B cell (primary cell): Measurements from ENCODE around the gene C19orf53. TPM values are rescaled to one million over a fixed set of nuclear protein-coding genes. Genes with fewer than 3 reads are reported as not detected.

Experiments
- ATAC-seq: fragments of 200-7000 bp; cut with Tn5 transposase; one replicate; pipeline ENCODE4 v1.10.0; 2021; ENCODE audit warnings: low read depth, mild to moderate bottlenecking, moderate number of reproducible peaks, moderate library complexity
- CTCF ChIA-PET: fragments of 350-600 bp; sonication (Branson Sonifier 250); formaldehyde crosslinking; loops from one replicate; lab custom pipeline; 2021; ENCODE audit warnings: antibody characterized with exemption, inconsistent platforms; lab: Charles Lee
- POLR2A ChIA-PET: fragments of 350-600 bp; sonication (Branson Sonifier 250); formaldehyde crosslinking; loops from one replicate; lab custom pipeline; 2021; ENCODE audit warnings: antibody characterized with exemption; lab: Charles Lee
- DNase-seq: peaks from one replicate; pipeline ENCODE4 v3.0.0; 2013
- H2AFZ ChIP-seq: 2 replicates; pipeline ENCODE4 v1.6.1; 2012; ENCODE audit warnings: mild to moderate bottlenecking, low read depth, low read length; ENCODE audit not compliant: insufficient read depth, poor library complexity, severe bottlenecking
- H3K27ac ChIP-seq, 2 donors: 1 replicate in 1 of 2; 2 replicates in 1 of 2; pipeline ENCODE4 v1.5.1; 2012 to 2013; ENCODE audit warnings: low read length in 2 of 2, mild to moderate bottlenecking in 2 of 2, moderate library complexity in 1 of 2
- H3K27me3 ChIP-seq, 4 experiments: fragments of 200-600 bp in 1 of 4; sonication (generic) in 1 of 4; replicated peaks in 1 of 4; 1 replicate in 2 of 4; 2 replicates in 2 of 4; pipeline versions ENCODE4 v1.6.1 to v1.7.0; 2013 to 2016; ENCODE audit warnings: low read length in 3 of 4, mild to moderate bottlenecking in 2 of 4, mixed read lengths in 1 of 4, moderate library complexity in 1 of 4; ENCODE audit not compliant: insufficient read depth in 4 of 4, control insufficient read depth in 3 of 4; ENCODE audit errors: control extremely low read depth in 1 of 4
- H3K36me3 ChIP-seq, 2 experiments: replicated peaks in 1 of 2; 1 replicate in 1 of 2; 2 replicates in 1 of 2; pipeline versions ENCODE4 v1.6.1 to v1.7.1; 2013; ENCODE audit warnings: low read length in 1 of 2; ENCODE audit not compliant: insufficient read depth in 2 of 2, control insufficient read depth in 1 of 2; ENCODE audit errors: control extremely low read depth in 1 of 2, extremely low read depth in 1 of 2
- H3K4me1 ChIP-seq, 2 donors: fragments of 200-600 bp in 1 of 2; sonication (generic) in 1 of 2; 1 replicate in 1 of 2; 2 replicates in 1 of 2; pipeline versions ENCODE4 v1.5.1 to v1.6.1; 2013 to 2017; ENCODE audit warnings: low read length in 2 of 2; ENCODE audit not compliant: control insufficient read depth in 2 of 2, insufficient read depth in 2 of 2
- H3K4me2 ChIP-seq: replicated peaks from 2 replicates; pipeline ENCODE3; 2012; ENCODE audit warnings: mild to moderate bottlenecking, low read depth, low read length; ENCODE audit not compliant: poor library complexity, severe bottlenecking
- H3K4me3 ChIP-seq, 5 experiments: fragments of 200-600 bp in 1 of 5; sonication (generic) in 1 of 5; 1 replicate in 3 of 5; 2 replicates in 2 of 5; pipeline versions ENCODE4 v1.5.1 to v1.7.0; 2011 to 2016; ENCODE audit warnings: low read length in 4 of 5, mild to moderate bottlenecking in 4 of 5, low read depth in 2 of 5, control low read depth in 1 of 5, moderate library complexity in 1 of 5; ENCODE audit not compliant: insufficient read depth in 1 of 5; ENCODE audit errors: control extremely low read depth in 1 of 5, extremely low read depth in 1 of 5
- H3K79me2 ChIP-seq: fragments of 200-600 bp; sonication (generic); one replicate; pipeline ENCODE4 v1.6.0; 2016; ENCODE audit warnings: low read length; ENCODE audit not compliant: control insufficient read depth, insufficient read depth
- H3K9ac ChIP-seq: fragments of 200-600 bp; sonication (generic); 2 replicates; pipeline ENCODE4 v1.6.1; 2017; ENCODE audit warnings: mild to moderate bottlenecking, low read length, moderate library complexity
- H3K9me3 ChIP-seq, 3 donors: one replicate each; pipeline versions ENCODE4 v1.6.1 to v1.7.1; 2013; ENCODE audit warnings: low read length in 2 of 3; ENCODE audit not compliant: control insufficient read depth in 2 of 3, insufficient read depth in 1 of 3; ENCODE audit errors: control extremely low read depth in 1 of 3
- H4K20me1 ChIP-seq: 2 replicates; pipeline ENCODE4 v1.6.0; 2012; ENCODE audit warnings: mild to moderate bottlenecking, low read length; ENCODE audit not compliant: insufficient read depth, control insufficient read depth, poor library complexity, severe bottlenecking
- H3K27ac Mint-ChIP-seq: one replicate; pipeline ENCODE4 v1.8.0; 2021; ENCODE audit warnings: mixed read lengths
- H3K27me3 Mint-ChIP-seq: one replicate; pipeline ENCODE4 v1.8.0; 2021; ENCODE audit warnings: mixed read lengths
- H3K4me1 Mint-ChIP-seq: one replicate; pipeline ENCODE4 v1.8.0; 2021; ENCODE audit warnings: mixed read lengths
- H3K4me3 Mint-ChIP-seq: one replicate; pipeline ENCODE4 v1.8.0; 2021; ENCODE audit warnings: mixed read lengths
- H3K9me3 Mint-ChIP-seq: one replicate; pipeline ENCODE4 v1.8.0; 2022; ENCODE audit warnings: mixed read lengths; ENCODE audit not compliant: insufficient read depth
- EZH2 ChIP-seq: IDR thresholded peaks from 2 replicates; pipeline ENCODE4 v1.6.1; 2012; ENCODE audit warnings: borderline replicate concordance, low read depth, mild to moderate bottlenecking, moderate library complexity, low read length; ENCODE audit not compliant: insufficient read depth, poor library complexity, severe bottlenecking
- WGBS: methylation state at CpG from one replicate; pipeline ENCODE4 v1.1.5; 2013; ENCODE audit warnings: missing lambda C conversion rate; ENCODE audit not compliant: insufficient coverage; 5-methylcytosine and 5-hydroxymethylcytosine counted together
- intact Hi-C: fragments of 100-400 bp; cut with micrococcal nuclease; formaldehyde crosslinking; loops from one replicate; pipeline ENCODE4 v1.10.0; 2022
- polyA plus RNA-seq: library from polyadenylated mRNA; depleted of rRNA; stranded (reverse); fragments of >200 nt; gene quantifications from 2 replicates; pipeline ENCODE4 v1.2.3, GENCODE V29; 2012
- total RNA-seq, 2 donors: library from RNA; stranded (reverse); fragments of 120-200 nt in 1 of 2; gene quantifications; 1 replicate in 1 of 2; 2 replicates in 1 of 2; pipeline versions ENCODE4 v1.2.3 to v1.2.4, GENCODE V29; 2013 to 2022
- TF ChIP-seq, protein P1 (sequence below): fragments of 200-600 bp; IDR thresholded peaks from one replicate; pipeline ENCODE4 v1.8.0; 2022; ENCODE audit warnings: antibody characterized with exemption, mild to moderate bottlenecking

The C19orf53 gene
- total and polyA plus RNA-seq, 2 donors (not counting 1 experiment from before 2014, with no cell fraction given) = 62.5 to 110 TPM

DNA sequence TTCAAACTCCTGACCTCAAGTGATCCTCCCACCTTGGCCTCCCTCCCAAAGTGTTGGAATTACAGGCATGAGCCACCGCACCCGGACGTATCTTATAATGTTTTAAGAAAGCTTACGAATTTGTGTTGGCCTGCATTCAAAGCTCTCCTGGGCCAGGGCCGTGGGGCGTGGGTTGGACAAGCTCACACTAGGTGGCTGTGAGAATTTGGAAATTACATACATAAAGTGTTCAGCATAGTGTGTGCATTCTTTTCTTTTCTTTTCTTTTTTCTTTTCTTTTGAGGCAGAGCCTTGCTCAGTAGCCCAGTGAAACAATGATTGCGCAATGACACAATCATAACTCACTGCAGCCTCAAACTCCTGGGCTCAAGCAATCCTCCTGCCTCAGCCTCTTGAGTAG, 23.6 kb downstream of the C19orf53 start:
- no peak for TF ChIP-seq EZH2
- TF ChIP-seq, protein P1, sequence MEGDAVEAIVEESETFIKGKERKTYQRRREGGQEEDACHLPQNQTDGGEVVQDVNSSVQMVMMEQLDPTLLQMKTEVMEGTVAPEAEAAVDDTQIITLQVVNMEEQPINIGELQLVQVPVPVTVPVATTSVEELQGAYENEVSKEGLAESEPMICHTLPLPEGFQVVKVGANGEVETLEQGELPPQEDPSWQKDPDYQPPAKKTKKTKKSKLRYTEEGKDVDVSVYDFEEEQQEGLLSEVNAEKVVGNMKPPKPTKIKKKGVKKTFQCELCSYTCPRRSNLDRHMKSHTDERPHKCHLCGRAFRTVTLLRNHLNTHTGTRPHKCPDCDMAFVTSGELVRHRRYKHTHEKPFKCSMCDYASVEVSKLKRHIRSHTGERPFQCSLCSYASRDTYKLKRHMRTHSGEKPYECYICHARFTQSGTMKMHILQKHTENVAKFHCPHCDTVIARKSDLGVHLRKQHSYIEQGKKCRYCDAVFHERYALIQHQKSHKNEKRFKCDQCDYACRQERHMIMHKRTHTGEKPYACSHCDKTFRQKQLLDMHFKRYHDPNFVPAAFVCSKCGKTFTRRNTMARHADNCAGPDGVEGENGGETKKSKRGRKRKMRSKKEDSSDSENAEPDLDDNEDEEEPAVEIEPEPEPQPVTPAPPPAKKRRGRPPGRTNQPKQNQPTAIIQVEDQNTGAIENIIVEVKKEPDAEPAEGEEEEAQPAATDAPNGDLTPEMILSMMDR = no peak
- Histone ChIP-seq H3K79me2 (peaks cover 15% of the 10 kb centered on the region), H3K27ac (no peak overlapping the region), H3K9ac (no peak overlapping the region), H3K4me1 (peaks cover 18 to 23% of the 10 kb centered on the region in 2 donors), H3K4me2 (no peak overlapping the region), H3K36me3 (peaks cover 0 to 1% of the 10 kb centered on the region in 2 experiments), H4K20me1 (no peaks in the 10 kb centered on the region), H2AFZ (no peak overlapping the region), H3K4me3 (no peak overlapping the region), H3K27me3 (no peaks in the 10 kb centered on the region), H3K9me3 (peaks cover 0 to 4% (median 0%) of the 10 kb centered on the region in 3 donors)
- DNase-seq (no peak), ATAC-seq (no peak)
- 95% methylated on average over 6 of the region's 7 CpGs for WGBS
- no peaks in the 10 kb centered on the region for H3K9me3 Mint-ChIP-seq
- intact Hi-C loops = no loop called here
- H3K27ac Mint-ChIP-seq = no peak overlapping the region
- H3K27me3 Mint-ChIP-seq = no peaks in the 10 kb centered on the region
- CTCF ChIA-PET = interaction anchor here (0.6 to 7.3 kb wide), 7 partner anchors 9 to 1505 kb away, joined by 3 to 52 read pairs (median 4); partner anchors contain the start of gene C19orf53
- POLR2A ChIA-PET = no interaction called here
- peaks cover 30% of the 10 kb centered on the region for H3K4me1 Mint-ChIP-seq
- no peak overlapping the region for H3K4me3 Mint-ChIP-seq

DNA sequence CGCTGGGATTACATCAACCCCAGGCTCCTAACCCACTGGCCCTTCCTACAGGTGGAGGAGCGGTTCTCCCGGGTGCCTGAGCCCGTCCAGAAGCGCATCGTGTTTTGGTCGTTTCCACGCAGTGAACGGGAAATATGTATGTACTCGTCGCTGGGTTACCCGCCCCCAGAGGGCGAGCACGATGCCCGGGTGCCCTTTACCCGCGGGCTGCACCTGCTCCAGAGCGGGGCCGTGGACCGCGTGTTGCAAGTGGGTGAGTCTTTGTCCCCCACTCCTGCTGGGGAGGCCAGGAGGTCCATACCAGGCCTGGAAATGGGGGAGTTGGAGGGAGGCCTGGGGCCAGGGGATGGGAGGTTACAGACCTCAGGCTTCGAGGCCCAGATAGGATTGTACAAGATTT, 25.4 kb downstream of the C19orf53 start:
- Histone ChIP-seq H3K4me2 (no peak overlapping the region), H3K4me1 (peaks cover 14 to 16% of the 10 kb centered on the region in 2 donors), H3K27ac (no peak overlapping the region), H3K27me3 (no peaks in the 10 kb centered on the region), H3K9ac (no peak overlapping the region), H3K4me3 (no peak overlapping the region), H3K9me3 (peaks cover 0 to 2% (median 0%) of the 10 kb centered on the region in 3 donors), H3K79me2 (peaks cover 15% of the 10 kb centered on the region), H3K36me3 (peaks cover 0 to 4% of the 10 kb centered on the region in 2 experiments), H2AFZ (no peak overlapping the region), H4K20me1 (no peaks in the 10 kb centered on the region)
- intact Hi-C loops = no loop called here
- 99% methylated on average over 21 of the region's 22 CpGs for WGBS
- Mint-ChIP-seq H3K9me3 (no peaks in the 10 kb centered on the region), H3K4me3 (no peak overlapping the region), H3K27me3 (no peaks in the 10 kb centered on the region), H3K4me1 (peaks cover 21% of the 10 kb centered on the region), H3K27ac (no peak overlapping the region)
- no peak for ATAC-seq
- CTCF ChIA-PET = interaction anchor here (0.7 to 7.3 kb wide), 3 partner anchors 11 to 64 kb away, joined by 3 to 52 read pairs (median 4); no protein-coding TSS in a partner anchor
- POLR2A ChIA-PET = interaction anchor here (0.6 kb wide), 1 partner anchor 54 kb away, joined by 6 read pairs; no protein-coding TSS in a partner anchor
- TF ChIP-seq, protein P1 = no peak
- TF ChIP-seq EZH2 = no peak
- peak; percentile 11 for DNase-seq
